GM21360 (cell line): Measurements from ENCODE around the gene RAB34.

ENCODE experiments used
- ATAC-seq: cut with Tn5 transposase; IDR thresholded peaks from one replicate; pipeline ENCODE4 v1.9.1; 2021; ENCODE audit warnings: mild to moderate bottlenecking, moderate library complexity; ENCODE audit not compliant: unreplicated experiment

Gene RAB34

GRCh38 chr17:28717578-28718332 lies at the start of gene RAB34:
Gene RAB34, minus strand, starts transcription at chr17:28717868. Its CDS starts 602 bp downstream, at chr17:28717266.
- no peak for ATAC-seq

- ATAC-seq: no peak
These were observed 47.4 kb upstream of the RAB34 start for GRCh38 chr17:28765038-28765437.

- no peak for ATAC-seq
These were observed 46.2 kb upstream of the RAB34 start for GRCh38 chr17:28763804-28764266.

- no peak for ATAC-seq
These were observed 45.6 kb upstream of the RAB34 start for GRCh38 chr17:28763137-28763799.

GRCh38 chr17:28760601-28761562 lies 43.2 kb upstream of the RAB34 start:
- no peak for ATAC-seq

GRCh38 chr17:28759256-28759865 lies 41.7 kb upstream of the RAB34 start:
- ATAC-seq: no peak

- no peak for ATAC-seq
These were observed 40.9 kb upstream of the RAB34 start for GRCh38 chr17:28758411-28759121.

GRCh38 chr17:28756049-28756804 lies 38.6 kb upstream of the RAB34 start:
- ATAC-seq: no peak

- ATAC-seq: no peak
These were observed 37.8 kb upstream of the RAB34 start for GRCh38 chr17:28755486-28755885.

GRCh38 chr17:28751600-28752366 lies 34.1 kb upstream of the RAB34 start:
- ATAC-seq: no peak

GRCh38 chr17:28750178-28751047 lies 32.7 kb upstream of the RAB34 start:
- ATAC-seq: peak; percentile 47

- ATAC-seq: no peak
These were observed 32.0 kb upstream of the RAB34 start for GRCh38 chr17:28749516-28750177.

GRCh38 chr17:28748852-28749515 lies 31.3 kb upstream of the RAB34 start:
- ATAC-seq: no peak

GRCh38 chr17:28747801-28748750 lies 30.4 kb upstream of the RAB34 start:
- no peak for ATAC-seq

GRCh38 chr17:28747051-28747691 lies 29.5 kb upstream of the RAB34 start:
- no peak for ATAC-seq
